ENCODE results near the gene TMEM126B. TPM values are rescaled to one million over a fixed set of nuclear protein-coding genes. Genes with fewer than 3 reads are reported as not detected.

Gene TMEM126B
- total RNA-seq, 1 experiment from 2014 or later = 65.8 TPM

DNA sequence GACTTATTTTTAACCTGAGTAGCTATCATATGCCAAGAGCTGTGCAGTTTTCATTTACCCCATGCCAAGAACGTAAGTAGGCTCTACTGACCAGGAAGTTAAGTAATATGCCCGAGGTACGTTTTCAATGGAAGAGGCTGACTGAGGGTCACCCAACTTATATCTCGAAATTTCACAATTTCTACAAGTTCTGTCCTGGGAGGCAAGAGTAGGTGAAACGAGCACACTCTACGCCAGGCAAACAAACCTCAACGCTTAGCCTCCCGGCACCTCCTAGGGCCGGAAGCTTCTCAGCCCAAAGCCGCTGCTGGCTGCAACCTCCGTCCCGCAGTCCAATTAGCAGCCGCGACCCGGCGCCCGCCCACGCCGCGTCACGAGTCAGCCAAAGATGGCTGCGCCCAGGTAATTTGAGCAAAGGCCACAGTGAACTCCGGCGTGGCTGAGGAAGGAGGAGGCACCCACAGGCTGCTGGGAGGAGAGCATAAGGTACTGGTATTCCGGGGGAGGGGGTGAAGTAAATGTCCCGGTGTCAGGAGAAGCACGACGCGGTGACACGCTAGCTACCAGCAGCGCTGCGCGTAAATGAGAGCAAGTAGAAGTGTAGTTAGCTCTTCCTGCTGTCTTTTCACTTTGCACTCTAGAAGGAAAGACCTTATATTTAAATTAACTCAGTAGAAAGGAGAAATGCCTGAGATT is 19.4 kb downstream of the TMEM126B start, which contains the start of gene TMEM126A (continued):
- TF ChIP-seq, protein P1, sequence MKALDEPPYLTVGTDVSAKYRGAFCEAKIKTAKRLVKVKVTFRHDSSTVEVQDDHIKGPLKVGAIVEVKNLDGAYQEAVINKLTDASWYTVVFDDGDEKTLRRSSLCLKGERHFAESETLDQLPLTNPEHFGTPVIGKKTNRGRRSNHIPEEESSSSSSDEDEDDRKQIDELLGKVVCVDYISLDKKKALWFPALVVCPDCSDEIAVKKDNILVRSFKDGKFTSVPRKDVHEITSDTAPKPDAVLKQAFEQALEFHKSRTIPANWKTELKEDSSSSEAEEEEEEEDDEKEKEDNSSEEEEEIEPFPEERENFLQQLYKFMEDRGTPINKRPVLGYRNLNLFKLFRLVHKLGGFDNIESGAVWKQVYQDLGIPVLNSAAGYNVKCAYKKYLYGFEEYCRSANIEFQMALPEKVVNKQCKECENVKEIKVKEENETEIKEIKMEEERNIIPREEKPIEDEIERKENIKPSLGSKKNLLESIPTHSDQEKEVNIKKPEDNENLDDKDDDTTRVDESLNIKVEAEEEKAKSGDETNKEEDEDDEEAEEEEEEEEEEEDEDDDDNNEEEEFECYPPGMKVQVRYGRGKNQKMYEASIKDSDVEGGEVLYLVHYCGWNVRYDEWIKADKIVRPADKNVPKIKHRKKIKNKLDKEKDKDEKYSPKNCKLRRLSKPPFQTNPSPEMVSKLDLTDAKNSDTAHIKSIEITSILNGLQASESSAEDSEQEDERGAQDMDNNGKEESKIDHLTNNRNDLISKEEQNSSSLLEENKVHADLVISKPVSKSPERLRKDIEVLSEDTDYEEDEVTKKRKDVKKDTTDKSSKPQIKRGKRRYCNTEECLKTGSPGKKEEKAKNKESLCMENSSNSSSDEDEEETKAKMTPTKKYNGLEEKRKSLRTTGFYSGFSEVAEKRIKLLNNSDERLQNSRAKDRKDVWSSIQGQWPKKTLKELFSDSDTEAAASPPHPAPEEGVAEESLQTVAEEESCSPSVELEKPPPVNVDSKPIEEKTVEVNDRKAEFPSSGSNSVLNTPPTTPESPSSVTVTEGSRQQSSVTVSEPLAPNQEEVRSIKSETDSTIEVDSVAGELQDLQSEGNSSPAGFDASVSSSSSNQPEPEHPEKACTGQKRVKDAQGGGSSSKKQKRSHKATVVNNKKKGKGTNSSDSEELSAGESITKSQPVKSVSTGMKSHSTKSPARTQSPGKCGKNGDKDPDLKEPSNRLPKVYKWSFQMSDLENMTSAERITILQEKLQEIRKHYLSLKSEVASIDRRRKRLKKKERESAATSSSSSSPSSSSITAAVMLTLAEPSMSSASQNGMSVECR (CRISPR knock-in tag; IDR thresholded peaks at IDR 0.05; ENCODE audit: borderline replicate concordance) = peak; percentile 60; the same call in 1 of the 2 replicates
- TF ChIP-seq ETV6 (CRISPR knock-in tag; IDR thresholded peaks at IDR 0.05) (peak; percentile 56; the same call in 1 of the 2 replicates), ZNF396 (CRISPR knock-in tag; IDR thresholded peaks at IDR 0.05; ENCODE audit: borderline replicate concordance) (no peak), GABPB1 (CRISPR knock-in tag; IDR thresholded peaks at IDR 0.05) (peak; percentile 45; the same call in 1 of the 2 replicates), SP1 (CRISPR knock-in tag; conservative IDR thresholded peaks at IDR 0.05) (peak; percentile 77), FOXK1 (CRISPR knock-in tag; IDR thresholded peaks at IDR 0.05) (peak; percentile 42; the same call in 1 of the 2 replicates), ZNF317 (CRISPR knock-in tag; IDR thresholded peaks at IDR 0.05; ENCODE audit: borderline replicate concordance, low read depth) (no peak), NFYB (CRISPR knock-in tag; conservative IDR thresholded peaks at IDR 0.05; ENCODE audit: low read depth) (peak; percentile 57), MXD4 (CRISPR knock-in tag; IDR thresholded peaks at IDR 0.05; ENCODE audit: borderline replicate concordance) (no peak)
- TF ChIP-seq, protein P2, sequence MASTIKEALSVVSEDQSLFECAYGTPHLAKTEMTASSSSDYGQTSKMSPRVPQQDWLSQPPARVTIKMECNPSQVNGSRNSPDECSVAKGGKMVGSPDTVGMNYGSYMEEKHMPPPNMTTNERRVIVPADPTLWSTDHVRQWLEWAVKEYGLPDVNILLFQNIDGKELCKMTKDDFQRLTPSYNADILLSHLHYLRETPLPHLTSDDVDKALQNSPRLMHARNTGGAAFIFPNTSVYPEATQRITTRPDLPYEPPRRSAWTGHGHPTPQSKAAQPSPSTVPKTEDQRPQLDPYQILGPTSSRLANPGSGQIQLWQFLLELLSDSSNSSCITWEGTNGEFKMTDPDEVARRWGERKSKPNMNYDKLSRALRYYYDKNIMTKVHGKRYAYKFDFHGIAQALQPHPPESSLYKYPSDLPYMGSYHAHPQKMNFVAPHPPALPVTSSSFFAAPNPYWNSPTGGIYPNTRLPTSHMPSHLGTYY (CRISPR knock-in tag; IDR thresholded peaks at IDR 0.05) = no peak
- TF ChIP-seq, protein P3, sequence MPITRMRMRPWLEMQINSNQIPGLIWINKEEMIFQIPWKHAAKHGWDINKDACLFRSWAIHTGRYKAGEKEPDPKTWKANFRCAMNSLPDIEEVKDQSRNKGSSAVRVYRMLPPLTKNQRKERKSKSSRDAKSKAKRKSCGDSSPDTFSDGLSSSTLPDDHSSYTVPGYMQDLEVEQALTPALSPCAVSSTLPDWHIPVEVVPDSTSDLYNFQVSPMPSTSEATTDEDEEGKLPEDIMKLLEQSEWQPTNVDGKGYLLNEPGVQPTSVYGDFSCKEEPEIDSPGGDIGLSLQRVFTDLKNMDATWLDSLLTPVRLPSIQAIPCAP (CRISPR knock-in tag; IDR thresholded peaks at IDR 0.05) = no peak
- TF ChIP-seq, protein P4, sequence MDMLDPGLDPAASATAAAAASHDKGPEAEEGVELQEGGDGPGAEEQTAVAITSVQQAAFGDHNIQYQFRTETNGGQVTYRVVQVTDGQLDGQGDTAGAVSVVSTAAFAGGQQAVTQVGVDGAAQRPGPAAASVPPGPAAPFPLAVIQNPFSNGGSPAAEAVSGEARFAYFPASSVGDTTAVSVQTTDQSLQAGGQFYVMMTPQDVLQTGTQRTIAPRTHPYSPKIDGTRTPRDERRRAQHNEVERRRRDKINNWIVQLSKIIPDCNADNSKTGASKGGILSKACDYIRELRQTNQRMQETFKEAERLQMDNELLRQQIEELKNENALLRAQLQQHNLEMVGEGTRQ (CRISPR knock-in tag; IDR thresholded peaks at IDR 0.05) = peak; percentile 79
- TF ChIP-seq, protein P5, sequence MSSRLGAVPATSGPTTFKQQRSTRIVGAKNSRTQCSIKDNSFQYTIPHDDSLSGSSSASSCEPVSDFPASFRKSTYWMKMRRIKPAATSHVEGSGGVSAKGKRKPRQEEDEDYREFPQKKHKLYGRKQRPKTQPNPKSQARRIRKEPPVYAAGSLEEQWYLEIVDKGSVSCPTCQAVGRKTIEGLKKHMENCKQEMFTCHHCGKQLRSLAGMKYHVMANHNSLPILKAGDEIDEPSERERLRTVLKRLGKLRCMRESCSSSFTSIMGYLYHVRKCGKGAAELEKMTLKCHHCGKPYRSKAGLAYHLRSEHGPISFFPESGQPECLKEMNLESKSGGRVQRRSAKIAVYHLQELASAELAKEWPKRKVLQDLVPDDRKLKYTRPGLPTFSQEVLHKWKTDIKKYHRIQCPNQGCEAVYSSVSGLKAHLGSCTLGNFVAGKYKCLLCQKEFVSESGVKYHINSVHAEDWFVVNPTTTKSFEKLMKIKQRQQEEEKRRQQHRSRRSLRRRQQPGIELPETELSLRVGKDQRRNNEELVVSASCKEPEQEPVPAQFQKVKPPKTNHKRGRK (CRISPR knock-in tag; IDR thresholded peaks at IDR 0.05; ENCODE audit: borderline replicate concordance) = no peak
- TF ChIP-seq, protein P6, sequence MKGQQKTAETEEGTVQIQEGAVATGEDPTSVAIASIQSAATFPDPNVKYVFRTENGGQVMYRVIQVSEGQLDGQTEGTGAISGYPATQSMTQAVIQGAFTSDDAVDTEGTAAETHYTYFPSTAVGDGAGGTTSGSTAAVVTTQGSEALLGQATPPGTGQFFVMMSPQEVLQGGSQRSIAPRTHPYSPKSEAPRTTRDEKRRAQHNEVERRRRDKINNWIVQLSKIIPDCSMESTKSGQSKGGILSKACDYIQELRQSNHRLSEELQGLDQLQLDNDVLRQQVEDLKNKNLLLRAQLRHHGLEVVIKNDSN (CRISPR knock-in tag; IDR thresholded peaks at IDR 0.05) = peak; percentile 78; the same call in 1 of the 2 replicates
- TF ChIP-seq, protein P7, sequence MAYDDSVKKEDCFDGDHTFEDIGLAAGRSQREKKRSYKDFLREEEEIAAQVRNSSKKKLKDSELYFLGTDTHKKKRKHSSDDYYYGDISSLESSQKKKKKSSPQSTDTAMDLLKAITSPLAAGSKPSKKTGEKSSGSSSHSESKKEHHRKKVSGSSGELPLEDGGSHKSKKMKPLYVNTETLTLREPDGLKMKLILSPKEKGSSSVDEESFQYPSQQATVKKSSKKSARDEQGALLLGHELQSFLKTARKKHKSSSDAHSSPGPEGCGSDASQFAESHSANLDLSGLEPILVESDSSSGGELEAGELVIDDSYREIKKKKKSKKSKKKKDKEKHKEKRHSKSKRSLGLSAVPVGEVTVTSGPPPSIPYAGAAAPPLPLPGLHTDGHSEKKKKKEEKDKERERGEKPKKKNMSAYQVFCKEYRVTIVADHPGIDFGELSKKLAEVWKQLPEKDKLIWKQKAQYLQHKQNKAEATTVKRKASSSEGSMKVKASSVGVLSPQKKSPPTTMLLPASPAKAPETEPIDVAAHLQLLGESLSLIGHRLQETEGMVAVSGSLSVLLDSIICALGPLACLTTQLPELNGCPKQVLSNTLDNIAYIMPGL (CRISPR knock-in tag; IDR thresholded peaks at IDR 0.05) = 0 out of 2 replicates have a peak, but pooled peaks have one; percentile 30
